Measurements from ENCODE around the gene HNRNPC. TPM values are rescaled to one million over a fixed set of nuclear protein-coding genes. Genes with fewer than 3 reads are reported as not detected.
"Not testable (repeated sequence)": the region's sequence is repeated elsewhere in the genome, so short reads cannot be mapped to it uniquely, and the experiment has no call there.

HNRNPC gene
- polyA plus RNA-seq, 1 donor = 668 TPM

GRCh38 chr14:21233457-21234076 is 35.7 kb downstream of the HNRNPC start:
- WGBS (ENCODE audit: insufficient coverage, low lambda C conversion rate) = no CpG with 5 or more reads among the region's 8 CpGs
- H3K4me1 ChIP-seq (ENCODE audit: control insufficient read depth, insufficient read depth, low read length) = no peaks in the 10 kb centered on the region
- DNase-seq = no peak
- H3K4me3 ChIP-seq (ENCODE audit: low read length) = no peak overlapping the region
- H3K36me3 ChIP-seq (ENCODE audit: control insufficient read depth, insufficient read depth, low read length) = peaks cover 61% of the 10 kb centered on the region
- H3K27ac ChIP-seq (ENCODE audit: low read length) = no peak overlapping the region
- H3K27me3 ChIP-seq (ENCODE audit: control insufficient read depth, insufficient read depth, low read length) = no peaks in the 10 kb centered on the region
- H3K9me3 ChIP-seq (ENCODE audit: control insufficient read depth, low read depth, low read length) = no peaks in the 10 kb centered on the region

GRCh38 chr14:21231020-21231652 is 38.1 kb downstream of the HNRNPC start:
- no peak overlapping the region for H3K4me3 ChIP-seq (ENCODE audit: low read length)
- no peak for DNase-seq
- no peaks in the 10 kb centered on the region for H3K9me3 ChIP-seq (ENCODE audit: control insufficient read depth, low read depth, low read length)
- no peaks in the 10 kb centered on the region for H3K27me3 ChIP-seq (ENCODE audit: control insufficient read depth, insufficient read depth, low read length)
- H3K36me3 ChIP-seq (ENCODE audit: control insufficient read depth, insufficient read depth, low read length) = peaks cover 71% of the 10 kb centered on the region
- no peak overlapping the region for H3K27ac ChIP-seq (ENCODE audit: low read length)
- H3K4me1 ChIP-seq (ENCODE audit: control insufficient read depth, insufficient read depth, low read length) = no peaks in the 10 kb centered on the region
- WGBS (ENCODE audit: insufficient coverage, low lambda C conversion rate) = 97% methylated on average over 4 of the region's 14 CpGs

- 93% methylated on average over 2 of the region's 5 CpGs for WGBS (ENCODE audit: insufficient coverage, low lambda C conversion rate)
- Histone ChIP-seq H3K36me3 (ENCODE audit: control insufficient read depth, insufficient read depth, low read length) (peaks cover 82% of the 10 kb centered on the region), H3K4me3 (ENCODE audit: low read length) (no peak overlapping the region), H3K4me1 (ENCODE audit: control insufficient read depth, insufficient read depth, low read length) (no peaks in the 10 kb centered on the region), H3K27me3 (ENCODE audit: control insufficient read depth, insufficient read depth, low read length) (no peaks in the 10 kb centered on the region), H3K27ac (ENCODE audit: low read length) (no peak overlapping the region), H3K9me3 (ENCODE audit: control insufficient read depth, low read depth, low read length) (no peaks in the 10 kb centered on the region)
- DNase-seq = no peak
Measured at GRCh38 chr14:21229821-21230220, 39.4 kb downstream of the HNRNPC start.

- Histone ChIP-seq H3K4me1 (ENCODE audit: control insufficient read depth, insufficient read depth, low read length) (no peaks in the 10 kb centered on the region), H3K4me3 (ENCODE audit: low read length) (no peak overlapping the region), H3K27me3 (ENCODE audit: control insufficient read depth, insufficient read depth, low read length) (no peaks in the 10 kb centered on the region), H3K9me3 (ENCODE audit: control insufficient read depth, low read depth, low read length) (no peaks in the 10 kb centered on the region), H3K36me3 (ENCODE audit: control insufficient read depth, insufficient read depth, low read length) (peaks cover 89% of the 10 kb centered on the region), H3K27ac (ENCODE audit: low read length) (no peak overlapping the region)
- no CpG with 5 or more reads among the region's 1 CpG for WGBS (ENCODE audit: insufficient coverage, low lambda C conversion rate)
- DNase-seq = no peak
Measured at GRCh38 chr14:21227981-21228380, 41.3 kb downstream of the HNRNPC start.

GRCh38 chr14:21227150-21227549 is 42.1 kb downstream of the HNRNPC start:
- WGBS (ENCODE audit: insufficient coverage, low lambda C conversion rate) = 52% methylated on average over 2 of the region's 5 CpGs
- Histone ChIP-seq H3K4me3 (ENCODE audit: low read length) (no peak overlapping the region), H3K36me3 (ENCODE audit: control insufficient read depth, insufficient read depth, low read length) (peaks cover 89% of the 10 kb centered on the region), H3K4me1 (ENCODE audit: control insufficient read depth, insufficient read depth, low read length) (no peaks in the 10 kb centered on the region), H3K9me3 (ENCODE audit: control insufficient read depth, low read depth, low read length) (no peaks in the 10 kb centered on the region), H3K27ac (ENCODE audit: low read length) (no peak overlapping the region), H3K27me3 (ENCODE audit: control insufficient read depth, insufficient read depth, low read length) (no peaks in the 10 kb centered on the region)
- no peak for DNase-seq

- Histone ChIP-seq H3K27ac (ENCODE audit: low read length) (no peak overlapping the region), H3K27me3 (ENCODE audit: control insufficient read depth, insufficient read depth, low read length) (no peaks in the 10 kb centered on the region), H3K4me1 (ENCODE audit: control insufficient read depth, insufficient read depth, low read length) (no peaks in the 10 kb centered on the region), H3K4me3 (ENCODE audit: low read length) (no peak overlapping the region), H3K9me3 (ENCODE audit: control insufficient read depth, low read depth, low read length) (no peaks in the 10 kb centered on the region), H3K36me3 (ENCODE audit: control insufficient read depth, insufficient read depth, low read length) (peaks cover 89% of the 10 kb centered on the region)
- no peak for DNase-seq
- WGBS (ENCODE audit: insufficient coverage, low lambda C conversion rate) = no CpG with 5 or more reads among the region's 8 CpGs
Measured at GRCh38 chr14:21226467-21226866, 42.8 kb downstream of the HNRNPC start.

GRCh38 chr14:21225164-21225563 is 44.1 kb downstream of the HNRNPC start:
- 100% methylated on average over 2 of the region's 7 CpGs for WGBS (ENCODE audit: insufficient coverage, low lambda C conversion rate)
- H3K27me3 ChIP-seq (ENCODE audit: control insufficient read depth, insufficient read depth, low read length); H3K9me3 ChIP-seq (ENCODE audit: control insufficient read depth, low read depth, low read length); H3K4me3 ChIP-seq (ENCODE audit: low read length); H3K4me1 ChIP-seq (ENCODE audit: control insufficient read depth, insufficient read depth, low read length); DNase-seq; H3K27ac ChIP-seq (ENCODE audit: low read length): not testable (repeated sequence)
- peaks cover 87% of the 10 kb centered on the region for H3K36me3 ChIP-seq (ENCODE audit: control insufficient read depth, insufficient read depth, low read length)

GRCh38 chr14:21220874-21221477 is 48.3 kb downstream of the HNRNPC start:
- Histone ChIP-seq H3K4me1 (ENCODE audit: control insufficient read depth, insufficient read depth, low read length) (no peaks in the 10 kb centered on the region), H3K4me3 (ENCODE audit: low read length) (no peak overlapping the region), H3K27ac (ENCODE audit: low read length) (no peak overlapping the region), H3K27me3 (ENCODE audit: control insufficient read depth, insufficient read depth, low read length) (no peaks in the 10 kb centered on the region), H3K36me3 (ENCODE audit: control insufficient read depth, insufficient read depth, low read length) (peaks cover 85% of the 10 kb centered on the region), H3K9me3 (ENCODE audit: control insufficient read depth, low read depth, low read length) (no peaks in the 10 kb centered on the region)
- WGBS (ENCODE audit: insufficient coverage, low lambda C conversion rate) = 100% methylated on average over 1 of the region's 9 CpGs
- no peak for DNase-seq

GRCh38 chr14:21219561-21220111 is 49.6 kb downstream of the HNRNPC start:
- Histone ChIP-seq H3K36me3 (ENCODE audit: control insufficient read depth, insufficient read depth, low read length) (peaks cover 86% of the 10 kb centered on the region), H3K4me1 (ENCODE audit: control insufficient read depth, insufficient read depth, low read length) (no peaks in the 10 kb centered on the region)

GRCh38 chr14:21219120-21219519 is 50.1 kb downstream of the HNRNPC start:
- Histone ChIP-seq H3K27ac (ENCODE audit: low read length) (no peak overlapping the region), H3K4me1 (ENCODE audit: control insufficient read depth, insufficient read depth, low read length) (no peaks in the 10 kb centered on the region)

More at GRCh38 chr14:21219561-21220111, 49.6 kb downstream of the HNRNPC start:
- H3K4me3 ChIP-seq (ENCODE audit: low read length) = no peak overlapping the region
- no peak for DNase-seq
- no peaks in the 10 kb centered on the region for H3K27me3 ChIP-seq (ENCODE audit: control insufficient read depth, insufficient read depth, low read length)
- 80% methylated on average over 3 of the region's 4 CpGs for WGBS (ENCODE audit: insufficient coverage, low lambda C conversion rate)
- H3K9me3 ChIP-seq (ENCODE audit: control insufficient read depth, low read depth, low read length) = no peaks in the 10 kb centered on the region
- H3K27ac ChIP-seq (ENCODE audit: low read length) = no peak overlapping the region

More at GRCh38 chr14:21219120-21219519, 50.1 kb downstream of the HNRNPC start:
- no peak for DNase-seq
- H3K36me3 ChIP-seq (ENCODE audit: control insufficient read depth, insufficient read depth, low read length) = peaks cover 82% of the 10 kb centered on the region
- 93% methylated on average over 2 of the region's 2 CpGs for WGBS (ENCODE audit: insufficient coverage, low lambda C conversion rate)
- H3K27me3 ChIP-seq (ENCODE audit: control insufficient read depth, insufficient read depth, low read length) = no peaks in the 10 kb centered on the region
- H3K9me3 ChIP-seq (ENCODE audit: control insufficient read depth, low read depth, low read length) = no peaks in the 10 kb centered on the region
- no peak overlapping the region for H3K4me3 ChIP-seq (ENCODE audit: low read length)

Measured in large intestine (tissue), 3 donors.